NCI-H82 treated with DMSO at 0.1 percent for 48 hours (cell line): Measurements from ENCODE around the gene SDHC.

Source experiments
- DNase-seq: peaks from one replicate; lab custom pipeline; 2025; ENCODE audit not compliant: unreplicated experiment; lab: John Stamatoyannopoulos, UW

Gene SDHC

DNA sequence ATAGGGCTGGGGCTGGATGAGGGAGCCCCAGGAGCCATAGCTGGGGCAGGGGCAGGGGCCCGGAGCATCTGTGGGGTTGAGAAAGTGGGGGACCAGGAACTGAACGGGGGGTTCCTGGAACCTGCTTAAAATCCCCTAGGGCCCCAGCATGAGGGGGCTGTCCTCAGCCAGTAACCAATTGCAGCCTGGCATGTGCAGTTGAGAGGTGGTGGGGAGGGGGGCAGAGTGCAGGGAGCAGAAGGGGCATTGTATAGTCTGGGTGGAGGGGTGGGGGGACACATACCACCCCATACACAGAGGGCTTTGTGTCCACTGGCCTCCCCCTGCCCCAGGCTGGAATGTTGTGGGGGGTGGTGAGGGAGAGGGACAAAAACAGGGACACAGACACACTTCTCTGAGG lies 4.3 kb upstream of the SDHC start, which contains the start of gene MPZ:
Gene MPZ, minus strand, starts transcription at position 101 of the 400 bp plus-strand sequence. Its CDS starts 63 bp downstream, at position 38.
- no peak for DNase-seq

DNA sequence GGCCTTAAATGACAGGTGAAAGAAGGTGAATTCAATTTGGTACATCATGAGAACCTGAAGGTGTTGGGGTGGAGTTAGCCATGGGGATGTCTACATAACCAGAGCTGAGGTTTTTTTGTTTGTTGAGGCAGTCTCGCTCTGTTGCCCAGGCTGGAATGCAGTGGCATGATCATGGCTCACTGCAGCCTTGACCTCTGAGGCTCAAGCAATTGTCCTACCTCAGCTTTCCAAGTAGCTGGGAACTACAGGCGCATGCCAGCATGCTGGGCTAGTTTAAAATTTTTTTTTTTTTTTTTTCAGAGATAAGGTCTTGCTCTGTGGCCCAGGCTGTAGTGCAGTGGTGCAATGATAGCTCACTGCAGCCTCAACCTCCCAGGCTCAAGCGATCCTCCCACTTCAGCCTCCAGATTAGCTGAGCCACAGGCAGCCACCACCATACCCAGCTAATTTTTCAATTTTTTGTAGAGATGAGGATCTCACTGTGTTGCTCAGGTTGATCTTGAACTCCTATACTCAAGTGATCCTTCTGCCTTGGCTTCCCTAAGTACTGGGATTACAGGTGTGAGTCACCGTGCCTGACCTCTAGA lies 2.5 kb upstream of the SDHC start:
- DNase-seq, result no peak

DNA sequence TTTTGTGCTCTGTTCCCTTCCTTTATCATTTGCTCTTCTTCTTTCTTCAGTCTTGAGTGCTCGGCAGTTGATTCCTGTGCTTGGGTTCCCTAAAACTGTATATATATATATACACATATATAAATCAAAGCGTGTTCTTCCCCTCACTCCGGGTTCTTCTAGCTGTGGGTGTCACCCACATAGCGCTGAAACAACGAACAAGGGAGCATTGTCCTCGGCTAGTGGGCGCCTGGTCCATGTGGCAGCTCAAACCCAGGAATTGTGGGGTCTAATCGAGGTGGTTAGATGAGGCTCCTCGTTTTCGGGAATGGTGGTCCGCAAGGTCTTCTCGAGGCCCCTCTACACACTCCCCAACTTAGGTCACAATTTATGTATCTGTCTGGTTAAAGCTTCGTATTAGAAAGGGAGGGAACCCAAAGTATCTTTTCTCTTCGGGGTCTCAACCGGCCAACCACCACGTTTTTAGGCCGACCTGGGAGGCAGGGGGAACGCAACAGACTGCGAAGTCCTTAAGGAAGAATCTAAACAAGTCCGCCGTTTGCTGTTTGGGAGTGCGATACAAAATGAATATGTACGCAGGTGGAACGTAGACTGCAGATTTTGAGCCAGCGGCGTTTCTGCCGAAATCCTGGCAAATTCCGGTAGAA lies 504 bp upstream of the SDHC start:
- no peak for DNase-seq

DNA sequence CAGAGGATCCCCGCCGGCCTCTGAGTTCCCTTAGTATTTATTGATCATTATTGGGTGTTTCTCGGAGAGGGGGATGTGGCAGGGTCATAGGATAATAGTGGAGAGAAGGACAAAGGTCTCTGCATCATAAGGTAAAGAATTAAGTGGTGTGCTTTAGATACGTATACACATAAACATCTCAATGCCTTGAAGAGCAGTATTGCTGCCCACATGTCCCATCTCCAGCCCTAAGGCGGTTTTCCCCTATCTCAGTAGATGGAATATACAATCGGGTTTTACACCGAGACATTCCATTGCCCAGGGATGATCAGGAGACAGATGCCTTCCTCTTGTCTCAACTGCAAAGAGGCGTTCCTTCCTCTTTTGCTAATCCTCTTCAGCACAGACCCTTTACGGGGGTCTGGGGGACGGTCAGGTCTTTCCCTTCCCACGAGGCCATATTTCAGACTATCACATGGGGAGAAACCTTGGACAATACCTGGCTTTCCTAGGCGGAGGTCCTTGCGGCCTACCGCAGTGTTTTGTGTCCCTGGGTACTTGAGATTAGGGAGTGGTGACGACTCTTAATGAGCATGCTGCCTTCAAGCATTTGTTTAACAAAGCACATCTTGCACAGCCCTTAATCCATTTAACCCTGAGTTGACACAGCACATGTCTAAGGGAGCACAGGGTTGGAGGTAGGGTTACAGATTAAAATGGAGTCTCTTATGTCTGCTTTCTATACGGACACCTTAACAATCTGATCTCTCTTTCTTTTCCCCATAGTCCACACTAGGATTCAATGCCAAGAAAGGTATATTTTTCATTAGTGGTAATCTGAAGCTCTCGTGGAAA lies 1.9 kb downstream of the SDHC start:
- peak; percentile 89 for DNase-seq

DNA sequence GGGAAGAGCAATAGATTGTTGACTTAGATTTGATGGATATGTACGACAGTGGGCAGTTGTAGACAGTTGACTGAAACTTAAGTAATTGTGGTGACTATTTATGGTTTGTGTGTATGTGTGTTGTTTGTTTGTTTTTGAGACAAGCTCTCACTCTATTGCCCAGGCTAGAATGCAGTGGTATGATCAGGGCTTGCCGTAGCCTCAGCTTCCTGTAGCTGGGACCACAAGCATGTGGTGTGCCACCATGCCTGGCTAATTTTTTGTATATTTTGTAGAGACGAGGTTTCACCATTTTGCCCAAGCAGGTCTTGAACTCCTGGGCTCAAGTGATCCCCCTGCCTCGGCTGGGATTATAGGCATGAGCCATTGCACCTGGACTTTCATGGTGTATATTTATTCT lies 9.8 kb downstream of the SDHC start:
- no peak for DNase-seq

DNA sequence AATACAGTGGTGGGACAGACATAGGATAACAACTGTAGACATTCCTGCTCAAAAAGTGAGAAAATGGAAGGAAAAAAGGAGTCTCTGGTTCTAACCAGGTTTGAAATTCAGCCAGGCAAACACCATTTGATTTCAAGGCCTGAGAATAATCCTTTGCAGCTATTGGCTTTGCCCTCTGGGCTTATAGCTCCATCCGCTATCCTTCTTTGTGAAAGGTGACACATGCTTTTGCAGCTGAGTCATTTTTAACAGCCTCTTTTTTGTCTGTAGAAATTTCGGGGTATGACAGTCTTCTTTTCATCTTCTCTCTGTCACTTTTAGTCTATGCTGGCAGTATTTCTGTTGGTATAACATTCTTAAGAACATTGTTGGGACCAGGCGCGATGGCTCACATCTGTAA lies 16.2 kb downstream of the SDHC start:
- DNase-seq, result no peak

DNA sequence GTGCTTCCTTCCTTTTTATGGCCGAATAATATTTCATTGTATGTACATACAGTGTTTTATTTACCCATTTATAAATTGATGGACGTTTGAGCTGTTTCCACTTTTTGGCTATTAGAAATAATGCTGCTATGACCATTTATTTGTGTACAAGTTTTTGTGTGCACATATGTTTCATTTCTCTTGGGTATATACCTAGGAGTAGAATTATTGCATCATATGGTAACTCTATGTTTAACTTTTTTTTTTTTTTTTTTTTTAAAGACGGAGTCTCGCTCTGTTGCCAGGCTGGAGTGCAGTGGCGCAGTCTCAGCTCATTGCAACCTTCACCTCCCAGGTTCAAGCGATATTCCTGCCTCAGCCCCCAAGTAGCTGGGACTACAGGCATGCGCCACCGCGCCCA lies 19.0 kb downstream of the SDHC start:
- DNase-seq, result no peak

DNA sequence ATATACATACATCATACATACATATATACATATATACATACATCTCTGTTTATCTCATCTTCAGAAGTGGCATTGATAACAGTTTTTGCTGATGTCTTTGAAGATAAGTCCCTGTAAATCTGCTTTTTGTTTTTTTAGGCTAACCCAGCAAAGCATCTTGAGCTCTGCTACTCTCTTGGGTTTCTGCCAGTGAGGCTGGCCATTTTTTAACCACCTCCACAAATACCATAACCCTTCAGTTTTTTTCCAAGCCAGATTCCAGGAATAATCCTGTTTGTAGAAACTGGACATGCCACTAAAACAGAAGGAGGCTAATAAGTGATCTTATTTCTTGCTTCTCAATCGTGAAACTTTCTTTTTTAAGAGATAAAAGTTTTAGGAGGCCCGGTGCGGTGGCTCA lies 21.6 kb downstream of the SDHC start:
- DNase-seq, result no peak

DNA sequence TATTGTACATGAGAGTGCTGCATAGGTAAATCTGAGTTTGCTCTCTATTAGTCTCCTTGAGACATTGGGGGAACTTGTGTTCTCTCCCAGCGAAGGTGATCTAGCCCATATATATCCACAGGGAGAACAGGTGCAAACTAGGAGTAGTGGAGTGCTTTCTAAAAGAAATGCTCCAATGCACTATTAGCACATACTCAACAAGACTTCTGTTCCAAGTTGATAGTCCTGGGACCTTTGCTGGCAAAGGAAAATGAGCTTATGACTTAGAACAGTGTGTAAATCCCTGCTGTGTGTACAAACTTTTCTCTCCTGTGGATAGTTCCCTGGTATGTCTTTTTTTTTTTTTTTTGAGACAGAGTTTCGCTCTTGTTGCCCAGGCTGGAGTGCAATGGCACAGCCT lies 28.0 kb downstream of the SDHC start:
- no peak for DNase-seq

DNA sequence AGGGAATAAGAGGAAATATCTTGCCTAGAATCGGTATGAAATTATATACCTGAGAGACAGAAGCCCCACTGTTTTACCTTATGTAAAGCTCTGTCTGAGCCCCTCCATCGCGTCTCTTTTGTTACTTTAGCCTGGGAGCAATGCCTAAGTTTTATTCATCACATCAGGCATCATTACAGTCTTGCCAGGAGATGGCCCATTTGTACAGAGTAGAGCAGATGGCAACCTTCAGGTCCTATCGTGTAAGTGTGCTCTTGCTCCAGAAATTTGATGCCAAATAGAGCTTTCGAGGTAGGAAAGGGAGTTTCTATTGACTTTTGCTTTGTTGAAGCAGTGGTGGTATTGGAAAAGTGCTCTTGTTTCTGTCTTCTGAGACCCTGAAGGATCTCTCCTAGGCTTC lies 28.6 kb downstream of the SDHC start:
- no peak for DNase-seq

DNA sequence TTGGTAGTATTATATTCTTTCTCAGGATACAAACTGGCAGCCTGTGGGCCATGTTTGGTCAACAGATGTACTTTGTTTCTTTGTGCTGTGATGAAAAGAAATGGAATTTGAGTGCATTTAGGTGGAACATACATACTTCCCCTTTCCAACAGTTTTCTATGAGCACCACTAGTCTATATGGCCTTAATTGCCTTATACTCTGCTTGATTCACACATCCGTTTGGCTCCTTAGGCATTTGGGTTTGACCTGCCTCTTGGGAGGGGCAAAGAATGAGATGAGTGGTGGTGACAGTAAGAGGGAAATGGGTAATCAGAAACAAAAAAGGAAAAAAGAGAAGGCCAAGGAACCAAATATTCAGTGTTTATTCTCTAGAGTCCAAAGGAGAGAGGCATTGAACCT lies 36.5 kb downstream of the SDHC start:
- DNase-seq, result no peak

DNA sequence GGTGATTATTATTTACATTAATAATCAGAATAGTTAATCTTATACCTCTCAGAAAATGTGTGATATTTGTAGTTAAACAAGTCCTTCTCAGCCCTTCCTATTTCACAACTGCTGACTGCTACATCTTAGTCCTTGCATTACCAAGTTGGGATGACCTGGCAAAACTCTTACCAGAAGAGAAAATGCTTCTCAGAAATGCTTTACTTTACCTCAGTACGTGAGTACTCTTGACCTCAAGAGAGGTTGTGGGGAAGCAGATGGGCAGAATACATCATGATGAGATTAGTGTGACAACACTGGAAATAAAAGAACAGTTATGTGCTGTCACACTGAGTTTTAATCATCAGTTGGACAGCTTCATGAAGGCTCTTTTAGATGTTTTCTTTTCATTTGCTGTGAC lies 37.3 kb downstream of the SDHC start:
- peak; percentile 41 for DNase-seq

DNA sequence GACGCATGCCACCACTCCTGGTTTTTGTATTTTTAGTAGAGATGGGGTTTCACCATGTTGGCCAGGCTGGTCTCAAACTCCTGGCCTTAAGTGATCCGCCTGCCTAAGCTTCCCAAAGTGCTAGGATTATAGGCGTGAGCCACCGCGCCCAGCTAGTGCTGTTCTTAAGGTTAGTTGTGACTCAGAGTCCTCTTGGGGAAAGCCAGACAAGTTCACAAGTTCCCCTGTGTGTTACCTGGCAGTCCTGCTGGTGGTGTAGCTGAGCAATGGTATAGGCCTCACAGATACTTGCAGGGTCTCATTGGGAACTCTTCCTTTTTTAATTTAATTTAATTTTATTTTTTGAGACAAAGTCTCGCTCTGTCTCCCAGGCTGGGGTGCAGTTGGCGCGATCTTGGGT lies 42.9 kb downstream of the SDHC start:
- DNase-seq, result no peak

DNA sequence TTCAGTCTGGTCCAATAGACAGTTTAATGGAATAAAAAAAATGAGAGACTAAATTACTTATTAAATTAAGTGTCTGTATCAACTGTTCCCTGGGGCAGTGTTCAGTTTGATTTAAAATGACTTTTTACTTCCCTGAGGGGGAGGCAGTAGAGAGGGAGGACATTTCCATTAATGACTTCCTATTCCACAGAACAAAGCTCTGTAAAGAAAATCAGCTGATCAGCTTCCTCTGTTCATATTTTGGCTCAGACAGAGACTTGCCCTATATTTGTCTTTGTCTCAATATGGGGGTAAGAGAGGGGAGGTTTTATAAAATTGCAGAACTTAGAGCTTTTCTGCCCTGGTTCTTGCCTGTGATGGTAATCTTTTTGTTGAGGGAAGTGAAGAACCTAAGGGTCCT lies 45.1 kb downstream of the SDHC start:
- DNase-seq, result no peak

DNA sequence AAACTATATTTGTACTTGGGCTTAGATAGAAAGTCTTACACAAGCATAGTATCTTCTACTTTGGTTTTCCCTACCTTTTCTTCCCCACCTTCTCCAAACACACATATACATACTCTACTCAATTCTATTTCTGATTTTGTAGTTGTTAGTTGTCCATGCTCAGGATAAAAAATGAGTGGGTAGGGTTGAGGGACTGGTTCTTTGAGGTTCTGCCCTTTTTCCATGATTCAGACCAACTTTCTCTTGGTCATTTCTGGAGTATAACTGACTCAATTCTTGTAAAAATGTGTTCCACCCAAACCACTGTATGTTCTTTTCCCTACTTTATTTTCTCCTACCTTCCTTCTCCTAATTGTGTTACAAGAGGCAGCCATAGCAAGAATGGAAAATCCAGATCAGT lies 50.2 kb downstream of the SDHC start:
- DNase-seq, result no peak

DNA sequence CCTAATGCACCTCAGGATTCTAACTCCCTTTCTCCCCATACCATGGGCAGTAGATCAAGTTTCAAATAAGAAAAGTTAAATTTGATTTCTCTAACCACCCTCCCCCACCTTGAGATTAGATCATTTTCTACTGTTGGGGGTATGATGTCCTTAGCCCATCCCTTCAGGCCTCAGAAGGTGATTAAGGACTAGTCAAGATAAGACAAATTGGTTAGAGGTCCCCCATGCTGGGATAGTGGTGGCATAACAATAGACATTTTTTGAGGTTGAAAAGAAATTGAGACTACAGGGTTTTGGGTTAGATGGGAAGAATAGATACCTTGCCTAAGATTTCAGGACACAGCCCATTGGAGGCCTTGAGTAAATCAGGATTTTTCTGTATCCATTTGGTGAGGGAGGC lies 51.0 kb downstream of the SDHC start:
- no peak for DNase-seq

DNA sequence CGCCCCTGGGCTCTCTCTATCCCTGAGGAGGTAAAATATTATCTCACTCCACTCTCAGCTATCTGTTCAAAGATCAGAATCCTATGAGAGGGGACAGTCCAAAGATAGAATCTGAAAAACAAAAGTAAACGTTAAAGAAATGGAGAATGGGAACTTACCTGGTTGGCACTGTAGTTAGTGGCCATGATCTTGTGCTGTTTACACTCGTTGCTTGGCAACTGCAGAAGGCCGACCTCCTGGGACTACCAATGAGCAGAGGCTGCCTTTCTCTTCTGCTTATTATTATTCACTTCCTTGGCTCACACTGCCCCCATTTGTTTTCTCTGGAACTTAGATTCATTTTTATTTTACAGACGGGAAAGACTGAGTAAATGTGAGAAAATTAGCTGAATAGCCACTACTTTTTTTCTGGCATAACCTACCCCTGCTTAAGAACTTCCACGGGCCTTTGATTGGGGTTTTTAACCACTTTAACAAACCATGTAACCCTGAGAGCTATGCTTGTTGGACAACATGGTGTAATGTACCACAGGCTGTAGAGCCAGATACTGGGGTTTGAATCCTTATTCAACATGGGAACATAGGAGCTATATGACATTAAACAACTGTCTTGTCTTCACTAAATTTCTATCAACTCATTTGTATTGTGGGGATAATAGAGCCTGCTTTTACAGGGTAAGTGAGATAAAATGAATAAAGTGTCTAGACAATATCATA lies 53.7 kb downstream of the SDHC start, which contains the start of gene CFAP126:
Gene CFAP126, minus strand, starts transcription at position 193 of the 717 bp plus-strand sequence. Its CDS starts 8 bp downstream, at position 185.
- DNase-seq, result peak; percentile 23

DNA sequence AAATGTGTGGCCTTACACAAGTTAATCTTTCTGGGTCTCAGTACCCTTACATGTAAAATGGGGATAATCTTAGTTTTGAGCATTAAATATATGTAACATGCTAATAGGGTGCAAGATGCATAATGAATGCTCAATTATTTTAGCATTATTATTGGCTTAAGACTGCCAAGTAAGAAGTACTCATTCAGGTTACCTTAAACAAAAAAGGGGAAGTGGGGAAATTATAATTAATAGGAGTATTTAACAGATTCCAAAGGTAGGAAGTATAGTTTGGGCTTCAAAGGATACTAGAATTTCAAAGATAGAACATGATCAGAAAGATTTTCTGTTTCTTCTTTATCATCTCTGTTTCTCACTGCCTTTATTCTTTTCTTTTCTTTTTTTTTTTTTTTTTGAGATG lies 59.3 kb downstream of the SDHC start:
- DNase-seq, result no peak

DNA sequence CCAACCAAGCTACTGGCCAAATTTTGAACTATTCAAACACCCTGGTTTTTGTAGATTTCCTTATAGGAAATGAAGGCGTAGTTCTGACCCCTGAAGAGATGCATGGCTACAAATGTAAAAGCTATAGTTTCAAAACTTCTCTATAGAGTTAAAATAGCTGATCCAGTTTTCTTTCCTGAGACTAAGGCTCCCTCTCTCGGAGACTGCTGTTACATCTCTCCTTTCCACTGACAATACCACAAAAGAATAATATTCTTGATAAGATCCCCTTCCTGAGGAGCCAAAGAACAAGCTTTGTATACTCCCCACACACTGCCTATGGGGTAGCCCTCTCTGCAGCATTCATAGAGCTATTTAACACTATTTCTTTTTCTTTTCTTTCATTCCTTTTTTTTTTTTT lies 60.2 kb downstream of the SDHC start:
- no peak for DNase-seq

DNA sequence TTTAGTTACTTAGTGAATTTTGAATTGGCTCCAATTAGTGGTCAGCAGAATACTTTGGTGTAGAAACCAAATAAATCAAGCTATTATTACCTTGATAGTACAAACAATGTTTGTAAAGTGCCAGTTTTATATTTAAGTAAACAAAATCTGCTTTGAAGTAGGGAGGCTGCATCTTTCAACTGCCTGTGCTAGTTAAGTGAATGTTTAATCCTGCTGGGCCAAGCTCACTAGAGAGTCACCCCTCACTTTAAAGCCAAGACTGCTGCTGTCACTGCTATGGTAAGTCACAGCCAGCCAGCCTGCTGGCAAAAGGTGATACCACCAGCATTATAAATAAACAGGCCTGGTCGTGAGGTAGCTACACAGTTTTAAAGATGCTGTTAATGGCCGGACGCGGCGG lies 63.8 kb downstream of the SDHC start:
- no peak for DNase-seq

DNA sequence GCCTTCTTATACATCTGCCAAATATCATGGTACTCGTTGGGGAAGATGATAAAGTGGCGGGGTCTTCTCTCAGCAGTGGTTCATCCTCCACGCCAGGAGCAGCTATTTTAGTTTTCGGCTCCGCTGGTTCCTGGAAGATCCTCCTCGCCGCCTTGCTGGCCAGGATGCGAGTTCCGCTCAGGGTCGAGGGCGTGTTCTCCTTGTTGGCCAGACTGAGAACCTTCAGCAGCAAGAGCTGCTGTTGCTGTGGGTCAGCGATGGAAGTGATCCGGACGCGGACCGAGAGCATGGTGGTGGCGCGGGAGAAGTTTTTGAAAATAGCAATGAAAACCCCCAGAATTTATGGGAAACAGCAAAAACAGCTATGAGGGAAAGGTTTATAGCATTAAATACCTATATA lies 64.9 kb downstream of the SDHC start:
- DNase-seq, result no peak

DNA sequence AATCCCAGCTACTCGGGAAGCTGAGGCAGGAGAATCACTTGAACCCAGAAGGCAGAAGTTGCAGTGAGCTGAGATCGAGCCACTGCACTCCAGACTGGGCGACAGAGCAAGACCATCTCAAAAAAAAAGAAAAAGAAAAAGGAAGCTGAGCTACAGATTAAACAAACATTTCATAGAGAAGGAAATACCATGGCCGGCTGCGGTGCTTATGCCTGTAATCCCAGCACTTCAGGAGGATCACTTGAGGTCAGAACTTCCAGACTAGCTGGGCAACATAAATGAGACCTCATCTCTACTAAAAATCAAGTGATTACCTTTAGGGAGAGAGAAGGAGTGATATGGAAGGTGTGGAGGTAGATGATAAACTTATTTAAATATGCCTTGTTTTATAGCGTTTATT lies 67.5 kb downstream of the SDHC start:
- no peak for DNase-seq
